ENCODE measurements around the gene PGAP6.
"Not testable (repeated sequence)": the region's sequence is repeated elsewhere in the genome, so short reads cannot be mapped to it uniquely, and the experiment has no call there.

The PGAP6 gene

GRCh38 chr16:342455-343213 is 39.1 kb downstream of the PGAP6 start:
- in situ Hi-C loops (cut with HindIII; ENCODE audit: low sequenced_read_pairs) = no loop called here
- no peak for DNase-seq (ENCODE audit: low read depth)
- no peak for TF ChIP-seq CTCF (IDR thresholded peaks at IDR 0.05; ENCODE audit: low read depth, low read length, missing control alignments)

GRCh38 chr16:341974-342336 is 39.8 kb downstream of the PGAP6 start:
- in situ Hi-C loops (cut with HindIII; ENCODE audit: low sequenced_read_pairs); H3K4me3 ChIP-seq (ENCODE audit: low read depth, low read length); DNase-seq (ENCODE audit: low read depth): not testable (repeated sequence)

More at GRCh38 chr16:342455-343213, 39.1 kb downstream of the PGAP6 start:
- no peak overlapping the region for H3K4me3 ChIP-seq (ENCODE audit: low read depth, low read length)

DNA sequence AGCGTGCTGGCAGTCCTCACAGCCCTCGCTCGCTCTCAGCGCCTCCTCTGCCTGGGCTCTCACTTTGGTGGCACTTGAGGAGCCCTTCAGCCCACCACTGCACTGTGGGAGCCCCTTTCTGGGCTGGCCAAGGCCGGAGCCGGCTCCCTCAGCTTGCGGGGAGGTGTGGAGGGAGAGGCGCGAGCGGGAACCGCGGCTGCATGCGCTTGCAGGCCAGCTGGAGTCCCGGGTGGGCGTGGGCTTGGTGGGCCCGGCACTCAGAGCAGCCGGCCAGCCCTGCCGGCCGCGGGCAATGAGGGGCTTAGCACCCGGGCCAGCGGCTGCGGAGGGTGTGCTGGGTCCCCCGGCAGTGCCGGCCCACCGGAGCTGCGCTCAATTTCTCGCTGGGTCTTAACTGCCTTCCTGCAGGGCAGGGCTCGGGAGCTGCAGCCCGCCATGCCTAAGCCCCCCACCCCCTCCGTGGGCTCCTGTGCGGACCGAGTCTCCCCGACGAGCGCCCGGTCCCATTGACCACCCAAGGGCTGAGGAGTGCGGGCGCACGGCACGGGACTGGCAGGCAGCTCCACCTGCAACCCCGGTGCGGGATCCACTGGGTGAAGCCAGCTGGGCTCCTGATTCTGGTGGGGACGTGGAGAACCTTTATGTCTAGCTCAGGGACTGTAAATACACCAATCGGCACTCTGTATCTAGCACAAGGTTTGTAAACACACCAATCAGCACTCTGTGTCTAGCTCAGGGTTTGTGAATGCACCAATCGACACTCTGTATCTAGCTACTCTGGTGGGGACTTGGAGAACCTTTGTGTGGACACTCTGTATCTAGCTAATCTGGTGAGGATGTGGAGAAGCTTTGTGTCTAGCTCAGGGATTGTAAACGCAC is 40.4 kb downstream of the PGAP6 start:
- H3K4me3 ChIP-seq (ENCODE audit: low read depth, low read length); in situ Hi-C loops (cut with HindIII; ENCODE audit: low sequenced_read_pairs); DNase-seq (ENCODE audit: low read depth): not testable (repeated sequence)

DNA sequence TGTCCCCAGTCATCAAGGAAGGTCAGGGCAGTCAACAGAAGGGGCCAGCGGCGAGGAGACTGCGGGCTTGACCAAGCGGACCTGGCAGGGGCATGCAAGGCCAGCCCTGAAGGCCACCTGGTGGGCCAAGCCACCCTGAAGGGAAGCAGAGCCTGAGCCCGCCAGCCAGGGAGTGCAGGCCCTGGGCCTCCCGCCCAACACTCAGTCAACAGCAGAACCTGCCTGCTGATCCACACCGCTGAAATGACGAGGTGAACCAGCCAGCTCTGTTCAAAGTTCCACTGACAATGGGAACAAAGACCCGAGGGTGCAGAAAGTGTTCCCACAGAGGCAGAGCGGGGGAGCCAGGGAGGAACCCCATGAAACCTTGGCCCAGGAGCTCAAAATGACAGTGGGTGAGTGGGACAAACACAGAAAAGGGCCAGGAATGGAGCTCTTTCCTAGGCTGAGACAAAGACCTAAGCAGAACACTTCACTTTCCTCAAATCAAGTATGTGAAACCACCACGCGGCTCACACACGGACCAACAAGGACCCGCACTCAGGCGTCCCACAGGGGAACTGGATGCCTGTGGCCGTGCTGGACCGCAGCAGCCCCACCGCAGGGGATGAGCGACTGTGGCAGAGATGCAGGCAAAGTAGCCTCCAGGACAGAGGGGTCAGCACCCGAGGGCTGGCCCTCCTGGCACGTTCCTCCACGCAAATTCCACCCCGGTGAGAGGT is 41.2 kb downstream of the PGAP6 start:
- H3K4me3 ChIP-seq (ENCODE audit: low read depth, low read length) = no peak overlapping the region

DNA sequence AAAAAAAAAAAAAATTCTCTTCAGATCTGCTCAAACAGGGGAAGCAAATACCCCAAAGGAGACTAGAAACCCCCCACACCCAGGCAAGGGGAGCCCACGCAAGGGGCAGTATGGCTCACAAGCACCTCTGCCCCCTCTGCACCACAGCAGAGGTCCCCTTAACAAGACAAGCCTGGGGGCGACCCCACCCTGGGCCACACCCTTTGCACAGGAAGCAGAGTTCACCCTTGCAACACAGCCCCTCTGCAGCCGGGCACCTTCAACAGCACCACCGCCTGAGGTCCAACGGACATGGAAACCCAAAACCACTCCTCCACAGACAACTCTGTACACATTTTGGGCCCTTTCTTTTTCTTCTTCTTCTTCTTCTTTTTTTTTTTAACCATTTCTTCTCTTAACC is 42.1 kb downstream of the PGAP6 start:
- TF ChIP-seq CTCF (IDR thresholded peaks at IDR 0.05; ENCODE audit: low read depth, low read length, missing control alignments) = no peak
- in situ Hi-C loops (cut with HindIII; ENCODE audit: low sequenced_read_pairs) = no loop called here
- DNase-seq (ENCODE audit: low read depth) = no peak
- H3K4me3 ChIP-seq (ENCODE audit: low read depth, low read length) = no peak overlapping the region

More for the DNA sequence above, 41.2 kb downstream of the PGAP6 start:
- no peak for TF ChIP-seq CTCF (IDR thresholded peaks at IDR 0.05; ENCODE audit: low read depth, low read length, missing control alignments)
- DNase-seq (ENCODE audit: low read depth) = no peak
- in situ Hi-C loops (cut with HindIII; ENCODE audit: low sequenced_read_pairs) = no loop called here

DNA sequence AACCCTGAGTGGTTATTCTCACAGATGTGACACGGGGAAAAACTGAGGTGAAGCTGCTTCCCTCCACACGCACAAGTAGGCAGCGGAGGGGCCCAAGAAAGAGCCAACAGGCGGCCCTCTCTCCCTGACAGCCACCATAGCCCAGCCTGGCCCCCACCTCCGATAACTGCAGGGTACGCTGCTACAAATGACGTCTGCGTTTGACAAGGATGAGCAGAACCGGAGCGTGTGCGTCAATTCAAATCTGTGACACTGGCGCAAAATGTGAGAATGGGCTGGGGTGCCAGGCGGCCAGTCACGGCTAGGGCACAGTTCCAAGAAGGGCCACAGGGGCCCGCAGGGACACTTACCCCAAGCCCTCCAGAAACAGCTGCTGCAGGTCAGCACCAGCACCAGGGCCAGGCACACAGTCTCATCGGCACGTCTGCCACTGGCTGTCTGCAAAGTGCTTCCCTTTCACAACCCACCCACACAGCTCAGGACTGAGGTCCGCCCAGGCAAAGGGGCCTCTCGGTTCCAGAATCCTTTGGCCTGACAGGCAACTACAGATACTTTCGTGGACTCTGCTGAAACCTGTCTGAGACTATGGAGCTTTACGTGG is 43.7 kb downstream of the PGAP6 start:
- H3K4me3 ChIP-seq (ENCODE audit: low read depth, low read length) = no peak overlapping the region
- in situ Hi-C loops (cut with HindIII; ENCODE audit: low sequenced_read_pairs) = no loop called here
- no peak for TF ChIP-seq CTCF (IDR thresholded peaks at IDR 0.05; ENCODE audit: low read depth, low read length, missing control alignments)
- no peak for DNase-seq (ENCODE audit: low read depth)

- TF ChIP-seq CTCF (IDR thresholded peaks at IDR 0.05; ENCODE audit: low read depth, low read length, missing control alignments) = no peak
- DNase-seq (ENCODE audit: low read depth) = no peak
- in situ Hi-C loops (cut with HindIII; ENCODE audit: low sequenced_read_pairs) = no loop called here
Observed at GRCh38 chr16:337437-337836, 44.3 kb downstream of the PGAP6 start.

More at GRCh38 chr16:337437-337836, 44.3 kb downstream of the PGAP6 start:
- no peak overlapping the region for H3K4me3 ChIP-seq (ENCODE audit: low read depth, low read length)
